HG02588 (cell line): ENCODE measurements around the gene NT5DC1.

ENCODE experiments used
- ATAC-seq: cut with Tn5 transposase; IDR thresholded peaks from one replicate; pipeline ENCODE4 v1.9.1; 2021; ENCODE audit warnings: mild to moderate bottlenecking, moderate library complexity; ENCODE audit not compliant: unreplicated experiment

Gene NT5DC1

DNA sequence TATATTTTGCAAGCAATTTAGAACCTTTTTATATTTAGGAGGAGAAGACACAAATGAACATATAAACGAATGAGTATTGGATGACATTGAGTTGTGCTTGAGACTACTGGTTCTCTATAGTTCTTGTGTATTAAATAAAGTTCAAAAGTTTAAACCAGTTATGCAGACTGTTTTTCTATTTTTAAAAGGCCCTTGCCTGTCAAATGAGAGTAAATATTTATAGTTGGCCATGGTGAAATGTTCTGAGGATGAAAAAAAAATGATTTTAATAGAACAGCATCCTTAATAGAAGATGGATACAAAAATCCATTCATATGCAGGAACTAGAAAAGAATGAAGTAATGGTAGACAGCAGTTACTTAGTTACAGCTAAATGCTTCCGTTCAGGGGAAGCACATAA is 88.8 kb downstream of the NT5DC1 start:
- no peak for ATAC-seq

DNA sequence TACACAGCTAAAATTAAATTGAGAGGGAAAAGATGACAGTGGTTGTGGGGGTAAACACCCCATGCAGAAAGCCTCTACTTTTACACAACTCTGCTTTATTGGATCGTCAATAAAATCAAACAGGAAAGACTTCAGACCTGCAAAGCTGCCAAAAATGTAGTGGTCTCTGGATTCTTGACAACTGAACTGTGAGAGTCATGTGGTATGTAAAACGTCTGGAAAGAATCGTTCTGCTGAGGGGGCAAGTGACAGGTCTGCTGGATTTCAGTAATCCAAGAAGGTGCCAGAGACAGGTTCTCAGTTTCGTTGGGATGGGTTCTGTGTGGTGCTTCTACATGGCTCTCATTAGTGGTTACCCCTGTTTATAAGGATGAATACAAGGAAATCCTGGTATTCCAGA is 89.9 kb downstream of the NT5DC1 start:
- ATAC-seq = no peak

DNA sequence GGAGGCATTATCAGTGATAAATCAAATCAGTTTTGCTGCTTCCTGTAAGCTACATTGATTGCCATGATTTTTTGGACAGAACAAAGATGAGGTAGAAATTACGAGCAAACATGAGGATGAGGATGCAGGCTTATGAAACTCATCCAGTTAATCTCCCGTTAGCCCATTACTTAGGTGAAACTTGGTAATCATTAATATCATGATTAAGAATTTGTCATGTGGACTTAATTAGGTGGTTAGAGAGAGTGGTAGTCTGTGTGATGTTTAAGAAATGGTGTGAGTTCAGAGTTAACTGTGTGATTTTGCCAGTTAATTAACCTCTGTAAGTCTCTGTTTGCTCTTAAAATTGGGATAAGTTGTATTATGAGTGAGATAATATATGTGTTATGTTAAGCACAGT is 91.2 kb downstream of the NT5DC1 start:
- no peak for ATAC-seq

DNA sequence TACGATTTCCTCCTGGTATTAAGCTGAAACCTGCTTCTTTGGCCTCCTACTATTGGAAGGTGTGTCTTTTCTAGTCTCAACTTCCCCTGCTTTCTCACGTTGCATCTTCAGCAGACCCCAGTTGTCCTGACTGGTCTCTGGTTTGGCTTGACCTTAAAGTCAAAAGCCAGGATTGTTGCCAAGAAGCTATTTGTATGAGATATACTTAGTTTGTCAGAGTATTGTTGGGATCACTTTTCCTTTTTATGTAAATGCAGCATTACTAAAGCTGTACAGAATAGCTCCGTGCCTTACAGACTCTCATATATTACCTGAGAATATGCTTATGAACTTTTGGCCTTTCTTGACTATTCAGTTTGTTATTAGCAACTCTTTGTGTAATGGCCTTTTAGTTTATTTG is 92.1 kb downstream of the NT5DC1 start:
- no peak for ATAC-seq

DNA sequence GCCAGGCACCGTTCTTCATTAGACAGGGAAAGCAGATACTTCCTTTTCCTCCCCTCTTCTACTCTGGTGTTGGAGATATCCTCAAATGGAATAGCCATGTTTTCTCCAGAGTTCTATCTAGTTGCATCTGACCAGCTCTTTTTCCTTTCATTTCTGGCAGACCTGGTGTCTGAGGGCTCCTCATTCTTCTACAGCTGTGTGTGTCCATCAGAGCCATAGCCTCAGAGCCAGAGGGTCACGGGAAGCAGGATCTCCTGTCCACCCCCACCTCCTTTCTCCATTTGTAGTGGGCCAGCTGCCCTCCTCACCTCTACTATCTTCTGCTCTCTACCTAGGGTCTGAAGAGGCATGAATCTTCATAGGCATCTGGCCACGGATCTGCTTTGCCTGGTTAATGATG is 96.2 kb downstream of the NT5DC1 start:
- ATAC-seq = no peak

DNA sequence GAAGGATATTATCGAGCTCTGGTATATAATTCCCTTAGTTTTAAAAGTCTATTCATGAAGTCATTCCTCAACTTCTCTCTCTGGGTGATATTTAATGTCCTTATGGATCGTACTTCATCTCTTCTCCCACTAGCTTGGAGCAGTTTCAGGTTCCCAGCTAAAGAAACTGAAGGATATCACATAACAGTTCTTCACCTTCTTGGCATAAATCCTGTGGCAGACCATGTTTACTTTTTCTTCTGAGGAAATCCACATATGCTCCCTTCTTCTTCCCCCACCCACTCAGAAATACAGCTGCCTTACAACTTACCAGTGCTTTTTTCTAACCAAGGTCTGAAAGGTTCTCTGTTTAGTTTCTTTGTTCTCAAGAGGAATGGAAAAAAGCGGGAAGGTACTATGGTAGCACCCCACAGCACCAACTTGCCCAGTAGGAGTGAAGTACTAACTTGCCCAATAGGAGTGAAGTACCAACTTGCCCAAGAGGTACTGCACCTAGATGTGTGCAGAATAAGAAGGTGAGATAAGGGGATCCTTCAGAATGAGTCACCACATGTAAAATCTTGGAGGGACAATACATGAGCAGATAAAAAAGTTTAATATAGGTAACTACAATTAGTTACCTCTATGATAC is 100.1 kb downstream of the NT5DC1 start:
- ATAC-seq = no peak

DNA sequence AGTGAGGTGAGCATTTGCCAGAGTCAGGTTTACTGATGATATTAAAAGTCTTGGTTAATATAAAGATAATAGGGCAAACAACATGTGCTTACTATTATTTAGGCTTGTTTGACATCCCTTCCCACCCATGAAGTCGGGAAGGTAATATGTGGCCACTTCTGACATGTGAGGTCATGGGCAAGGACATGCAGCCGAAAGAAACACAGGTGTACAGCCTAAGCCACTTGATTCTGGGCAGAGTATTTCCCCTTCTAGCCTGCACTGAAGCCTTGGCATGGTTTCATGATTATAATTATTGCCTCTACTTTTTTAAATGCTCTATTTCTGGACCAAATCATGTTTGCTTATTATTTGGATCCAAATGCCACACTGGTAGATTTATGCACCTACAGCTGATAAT is 100.9 kb downstream of the NT5DC1 start:
- no peak for ATAC-seq

DNA sequence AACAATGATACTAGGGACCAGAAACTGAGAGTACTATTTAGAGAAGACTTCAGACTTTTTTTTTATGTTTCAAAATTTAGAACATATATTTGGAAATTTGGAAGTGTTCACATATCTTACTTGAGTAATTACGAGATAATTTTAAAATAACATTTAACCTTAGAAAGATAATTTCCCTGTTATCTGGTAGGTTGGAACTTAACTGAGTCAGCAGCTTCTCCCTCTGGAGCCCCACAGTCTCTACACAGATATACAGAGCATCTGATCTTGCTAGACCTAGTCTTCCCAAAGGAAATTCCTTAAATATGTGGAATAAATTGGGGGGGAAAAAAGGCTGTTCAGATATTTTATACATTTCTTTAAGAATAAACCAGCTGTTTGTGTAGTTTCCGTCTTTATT is 104.6 kb downstream of the NT5DC1 start:
- no peak for ATAC-seq

DNA sequence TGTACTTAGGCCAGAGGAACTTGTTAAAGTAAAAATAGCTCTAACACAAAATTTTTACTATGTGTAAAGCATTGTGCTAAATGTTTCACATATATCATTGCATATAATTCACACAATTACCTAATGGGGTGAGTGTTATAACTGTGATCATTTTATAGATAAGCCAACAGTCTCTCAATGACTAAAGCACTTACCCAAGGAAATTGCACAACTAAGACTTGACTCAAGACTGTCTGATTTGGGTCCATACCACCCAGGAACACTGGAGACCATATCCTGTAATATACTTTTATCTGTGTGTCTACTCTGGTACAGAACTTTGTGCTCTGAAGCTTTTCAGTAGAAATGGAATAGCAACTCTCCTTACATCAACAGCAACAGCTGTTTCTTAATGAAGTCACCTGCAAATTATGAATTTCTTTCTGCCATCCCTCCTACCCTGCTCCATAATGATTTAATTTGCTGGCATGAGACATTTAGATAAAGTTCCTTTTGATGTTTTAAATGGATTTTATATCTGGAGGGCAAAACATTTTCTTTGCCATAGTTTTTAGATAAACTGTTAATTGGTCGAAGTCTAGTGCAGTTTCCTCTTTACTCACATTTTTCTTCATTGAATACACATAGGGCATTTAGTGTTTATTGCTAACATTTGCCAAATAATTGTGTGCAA is 105.7 kb downstream of the NT5DC1 start:
- no peak for ATAC-seq

DNA sequence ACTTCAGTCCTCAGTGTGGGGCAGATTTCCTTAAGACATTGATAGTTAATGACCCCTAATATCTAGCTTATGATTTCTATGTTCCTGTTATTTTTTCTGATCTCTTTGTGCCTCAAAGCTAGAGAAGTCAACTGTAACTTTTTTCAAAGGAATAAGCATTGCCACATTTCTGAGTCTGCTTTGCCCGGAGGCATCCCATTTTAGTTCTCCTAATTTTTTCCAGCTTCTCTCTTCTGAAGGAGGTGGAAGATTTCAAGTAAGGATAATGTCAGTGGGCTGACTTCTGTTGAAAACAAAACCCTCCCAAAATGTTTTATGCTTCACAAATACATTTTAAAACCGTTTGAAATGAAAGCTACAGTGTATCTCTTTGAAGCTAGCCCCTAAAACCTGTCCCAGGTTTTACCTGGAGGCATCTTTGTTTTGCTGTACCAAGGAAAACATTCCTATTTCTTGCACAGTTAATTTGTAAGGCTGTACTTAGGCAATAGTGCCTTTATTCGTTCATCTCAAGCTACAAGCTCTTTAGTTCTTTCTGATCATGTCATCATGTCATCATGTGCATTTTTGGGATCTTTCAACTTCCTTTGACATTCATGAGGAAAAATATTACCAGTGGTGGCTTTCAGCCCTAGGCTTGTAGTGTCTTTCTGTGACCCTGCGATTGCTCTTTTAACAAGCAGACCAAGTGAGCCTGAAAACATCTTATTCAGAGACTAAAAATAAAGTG is 107.6 kb downstream of the NT5DC1 start:
- no peak for ATAC-seq

DNA sequence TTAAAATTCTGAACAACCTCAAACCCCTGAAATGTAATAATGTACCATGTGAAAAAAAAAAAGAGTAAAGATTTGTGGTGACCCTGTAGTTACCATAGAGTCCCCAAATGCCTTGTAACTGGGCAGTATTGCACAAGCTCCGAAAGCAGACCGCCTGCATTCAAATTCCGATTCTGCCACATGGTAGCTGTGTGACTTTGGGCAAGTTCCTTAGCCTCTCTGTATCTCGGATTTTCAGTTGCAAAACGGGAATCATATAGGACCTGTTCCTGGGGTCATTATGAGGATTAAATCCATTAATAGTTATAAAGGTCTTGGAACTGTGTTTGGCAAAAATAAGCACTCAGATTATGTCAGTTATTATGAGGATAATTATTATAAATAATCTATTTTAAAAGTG is 109.7 kb downstream of the NT5DC1 start:
- no peak for ATAC-seq

DNA sequence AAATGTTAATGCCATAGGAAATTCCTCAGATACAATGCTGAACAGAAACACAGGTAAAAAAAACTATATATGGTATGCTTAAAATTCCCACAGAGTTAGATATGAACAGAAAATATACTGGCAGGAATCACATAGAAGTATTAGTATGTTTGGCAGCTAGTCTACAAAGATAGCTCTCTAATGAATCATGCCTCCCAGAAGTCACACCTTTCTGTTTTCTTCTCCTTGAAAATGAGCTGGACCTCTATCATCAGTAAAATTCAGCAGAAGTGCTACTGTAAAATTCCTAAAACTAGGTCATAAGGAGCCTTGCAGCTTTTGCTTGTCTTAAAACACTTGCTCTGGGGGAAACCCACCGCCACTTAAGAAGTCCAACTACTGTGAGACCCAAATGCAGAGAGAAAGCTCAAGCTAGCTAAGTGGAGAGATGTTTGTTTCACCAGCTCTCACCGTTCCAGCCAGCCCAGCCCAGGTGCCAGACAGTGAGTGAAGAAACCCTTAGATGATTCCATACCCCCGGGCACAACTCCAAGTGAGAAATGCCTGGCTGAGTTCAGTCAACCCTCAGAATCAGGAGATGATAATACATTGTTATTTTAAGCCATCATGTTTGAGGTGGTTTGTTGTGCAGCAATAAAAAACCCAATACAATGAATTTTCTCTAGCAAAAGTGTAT is 110.2 kb downstream of the NT5DC1 start:
- no peak for ATAC-seq

DNA sequence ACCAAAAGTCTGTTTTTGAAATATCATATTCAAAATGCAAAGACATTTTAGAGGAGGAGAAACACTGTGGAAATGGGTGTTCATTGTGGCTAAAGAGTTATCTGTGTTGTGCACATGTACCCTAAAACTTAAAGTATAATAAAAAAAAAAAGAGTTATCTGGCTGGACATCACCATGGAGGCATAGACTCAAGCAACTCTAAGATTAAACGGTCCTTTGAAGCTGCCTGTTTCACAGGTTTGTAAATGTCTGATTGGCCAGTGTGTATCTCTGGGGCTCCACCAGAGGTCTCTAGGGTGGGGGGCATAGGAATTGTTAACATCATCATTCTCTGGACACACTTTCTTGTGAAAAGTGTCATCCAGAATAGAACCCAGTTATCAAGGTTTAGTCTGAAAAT is 114.0 kb downstream of the NT5DC1 start:
- ATAC-seq = no peak

DNA sequence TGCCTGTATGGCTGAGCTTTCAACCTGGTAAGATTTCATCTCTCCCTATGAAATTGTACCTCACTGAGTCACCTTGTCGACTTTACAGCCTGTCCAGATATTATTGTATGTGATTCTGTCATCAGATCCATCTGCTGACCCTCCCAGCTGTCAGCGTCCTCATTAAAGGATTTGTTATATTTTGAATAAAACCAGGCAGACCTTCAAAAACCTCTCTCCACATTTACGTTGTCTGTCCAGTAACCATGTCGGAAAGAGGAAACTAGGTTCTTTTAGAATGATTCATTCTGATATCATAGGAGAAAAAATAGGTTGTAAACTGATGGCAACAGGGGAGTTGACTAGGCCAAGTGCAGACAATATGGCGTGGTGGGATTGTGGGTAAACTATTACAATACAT is 114.8 kb downstream of the NT5DC1 start:
- ATAC-seq = no peak

DNA sequence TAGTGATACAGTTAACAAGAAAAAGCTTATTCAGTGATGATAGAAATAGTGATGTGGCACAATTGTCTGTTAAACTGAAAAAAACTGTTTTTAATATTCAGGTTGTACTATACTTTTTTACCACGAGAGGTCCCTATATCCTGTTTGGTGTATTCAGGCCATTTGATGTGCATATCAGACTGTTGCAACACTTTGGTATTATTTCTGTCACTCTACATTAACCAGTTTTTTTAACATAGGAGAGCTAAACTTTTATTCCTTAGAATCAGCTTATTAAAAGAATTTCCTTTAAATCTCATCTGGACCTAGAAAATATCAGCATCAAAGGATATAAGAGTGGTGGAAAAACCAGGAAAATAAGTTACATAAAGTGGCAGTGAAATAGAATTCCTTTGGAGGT is 116.4 kb downstream of the NT5DC1 start:
- no peak for ATAC-seq

DNA sequence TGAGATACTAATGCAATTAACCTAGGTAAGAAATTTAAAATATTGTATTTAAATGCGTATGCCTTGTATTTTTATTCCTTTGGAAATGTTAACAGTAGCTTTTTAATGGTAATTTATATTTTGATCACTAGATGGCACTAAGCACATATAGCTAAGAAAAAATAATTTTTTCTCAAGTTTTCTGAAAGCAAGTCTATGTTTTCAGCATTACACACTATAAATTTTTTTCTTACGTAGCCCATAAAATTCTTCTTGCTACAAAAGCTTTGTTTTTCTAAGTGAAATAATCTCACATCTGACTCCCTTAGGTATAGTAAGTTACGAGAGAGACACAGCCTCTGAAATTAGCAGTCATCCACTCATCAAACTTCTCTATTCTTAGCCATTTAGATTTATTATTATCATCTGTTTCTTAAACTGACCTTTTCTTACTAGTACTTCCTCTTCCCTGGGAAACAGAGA is 117.5 kb downstream of the NT5DC1 start:
- no peak for ATAC-seq

DNA sequence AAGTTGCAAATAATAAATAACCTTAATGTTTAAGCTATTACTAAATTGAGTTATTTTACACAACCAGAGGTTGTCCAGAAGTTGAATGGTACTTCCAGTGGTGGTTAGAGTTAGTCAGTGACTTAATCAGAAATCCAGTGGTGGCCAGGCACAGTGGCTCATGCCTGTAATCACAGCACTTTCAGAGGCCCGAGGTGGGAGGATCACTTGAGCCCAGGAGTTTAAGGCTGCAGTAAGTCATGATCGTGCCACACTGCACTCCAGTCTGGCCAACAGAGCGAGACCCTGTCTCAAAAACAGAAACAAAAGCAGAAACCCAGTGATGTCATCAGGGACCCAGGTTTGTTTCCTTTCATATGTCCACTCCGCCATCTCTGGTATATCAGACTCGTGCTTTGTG is 118.2 kb downstream of the NT5DC1 start:
- ATAC-seq = no peak

DNA sequence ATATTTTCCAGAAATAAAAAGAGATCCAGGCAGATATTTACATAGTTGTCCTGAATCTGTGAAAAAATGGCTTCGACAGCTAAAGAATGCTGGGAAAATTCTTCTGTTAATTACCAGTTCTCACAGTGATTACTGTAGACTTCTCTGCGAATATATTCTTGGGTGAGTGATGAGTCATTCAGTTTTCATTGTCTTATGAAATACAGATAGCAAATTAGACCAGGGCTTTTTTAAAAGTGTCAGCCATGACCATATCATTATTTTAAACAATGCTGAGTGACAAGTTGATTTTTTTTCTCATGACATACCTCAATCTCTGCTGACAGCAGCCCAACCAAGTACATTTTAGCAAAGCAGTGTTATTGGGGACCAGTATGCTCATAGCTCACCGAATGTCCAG is 120.4 kb downstream of the NT5DC1 start:
- no peak for ATAC-seq

DNA sequence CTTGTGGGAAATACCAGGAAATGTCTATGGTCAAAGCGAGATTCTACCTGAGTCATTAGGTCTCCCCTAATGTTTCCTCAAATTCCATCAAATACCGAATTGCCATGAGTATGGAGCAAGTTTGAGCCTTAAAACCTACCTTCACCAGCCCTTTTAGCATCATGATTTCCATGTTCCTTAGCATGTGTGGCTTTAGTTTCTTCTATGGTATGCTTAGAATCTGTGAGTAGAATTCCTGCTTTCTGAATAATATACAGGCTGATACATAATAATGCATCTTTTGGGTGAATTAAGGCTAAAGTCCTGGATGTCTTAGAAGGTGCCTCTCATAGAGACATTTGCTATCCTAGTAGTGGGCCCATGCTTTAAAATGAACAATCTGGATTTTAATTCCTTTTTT is 121.3 kb downstream of the NT5DC1 start:
- no peak for ATAC-seq

DNA sequence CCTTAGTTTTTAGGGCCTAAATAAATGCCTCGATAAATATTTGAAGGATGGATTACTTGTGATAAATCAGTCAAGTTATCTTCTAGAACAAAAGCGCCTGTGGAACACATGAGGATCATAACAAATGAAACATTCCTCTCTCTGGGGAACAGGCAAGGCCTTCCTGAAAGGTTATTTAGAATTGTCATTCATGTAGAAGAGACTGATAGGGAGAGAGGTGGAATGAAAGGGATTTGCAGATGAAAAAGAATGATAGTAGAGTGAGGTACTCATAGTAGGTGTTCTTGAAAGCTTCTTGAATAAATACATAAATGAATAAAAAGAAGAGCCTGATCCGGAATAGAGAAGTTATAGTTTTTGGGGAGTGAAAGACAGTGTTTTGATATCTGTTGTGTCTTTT is 122.7 kb downstream of the NT5DC1 start:
- no peak for ATAC-seq

DNA sequence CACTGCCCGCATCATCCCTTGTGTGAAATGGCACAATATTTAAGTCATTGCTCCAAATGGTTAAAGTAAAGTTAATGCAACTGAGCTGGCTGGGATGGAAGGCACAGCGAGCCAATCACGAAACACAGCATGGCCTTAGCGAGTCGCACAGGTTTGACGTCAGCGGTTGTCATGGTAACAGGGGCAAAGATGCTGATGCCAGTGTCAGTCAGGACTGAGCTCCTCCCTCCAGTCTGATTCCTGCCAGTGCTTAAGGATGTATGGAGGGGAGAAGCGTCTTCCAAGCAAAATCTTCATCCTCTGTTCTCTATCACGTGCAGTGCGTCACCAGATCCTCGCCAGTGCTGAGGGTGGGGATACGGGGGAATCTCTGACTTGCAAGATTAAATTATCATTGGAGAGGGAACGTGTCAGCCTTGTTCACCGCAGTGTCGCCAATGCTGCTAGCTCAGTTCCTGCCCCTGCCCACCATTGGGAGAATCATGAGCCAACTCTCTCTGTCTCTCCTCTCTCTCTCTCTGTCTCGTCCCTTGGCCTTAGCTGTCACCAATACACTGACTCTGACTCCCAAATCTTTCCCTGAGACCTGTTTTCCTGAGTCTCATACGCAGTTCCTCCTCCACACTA is 128.7 kb downstream of the NT5DC1 start:
- no peak for ATAC-seq
